ENCODE data around the gene KIAA0930.

DNA sequence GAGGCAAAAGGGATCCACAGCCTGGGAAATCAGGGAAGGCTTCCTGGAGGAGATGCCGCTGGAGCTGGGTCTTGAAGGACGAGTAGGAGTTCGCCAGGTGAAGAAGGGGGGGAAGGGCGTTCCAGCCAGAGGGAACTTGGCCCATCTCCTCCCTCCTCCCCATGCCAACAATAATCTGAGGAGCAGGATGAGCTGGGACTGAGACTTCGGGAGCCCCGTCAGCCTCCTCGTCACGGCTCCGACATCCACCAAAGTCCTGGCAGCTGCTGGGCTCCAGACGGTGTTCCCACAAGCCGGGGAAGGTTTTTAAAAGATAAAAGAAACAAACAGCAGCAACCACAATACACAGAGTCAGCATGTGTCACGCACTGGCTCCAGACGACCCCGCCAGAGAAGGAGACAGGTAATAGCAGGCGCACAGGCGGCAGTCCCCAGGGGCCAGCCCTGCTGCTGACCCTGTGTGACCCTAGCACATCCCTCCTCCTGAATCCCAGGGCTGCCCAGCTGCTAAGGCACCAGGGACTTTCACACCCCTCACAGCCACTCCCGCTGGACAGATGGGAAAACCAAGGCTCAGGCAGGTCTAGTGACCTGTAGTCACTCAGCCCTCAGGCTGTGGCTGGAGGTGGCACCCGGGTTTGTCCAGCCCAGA, 39.7 kb downstream of the KIAA0930 start:
- TF ChIP-seq, protein P1, sequence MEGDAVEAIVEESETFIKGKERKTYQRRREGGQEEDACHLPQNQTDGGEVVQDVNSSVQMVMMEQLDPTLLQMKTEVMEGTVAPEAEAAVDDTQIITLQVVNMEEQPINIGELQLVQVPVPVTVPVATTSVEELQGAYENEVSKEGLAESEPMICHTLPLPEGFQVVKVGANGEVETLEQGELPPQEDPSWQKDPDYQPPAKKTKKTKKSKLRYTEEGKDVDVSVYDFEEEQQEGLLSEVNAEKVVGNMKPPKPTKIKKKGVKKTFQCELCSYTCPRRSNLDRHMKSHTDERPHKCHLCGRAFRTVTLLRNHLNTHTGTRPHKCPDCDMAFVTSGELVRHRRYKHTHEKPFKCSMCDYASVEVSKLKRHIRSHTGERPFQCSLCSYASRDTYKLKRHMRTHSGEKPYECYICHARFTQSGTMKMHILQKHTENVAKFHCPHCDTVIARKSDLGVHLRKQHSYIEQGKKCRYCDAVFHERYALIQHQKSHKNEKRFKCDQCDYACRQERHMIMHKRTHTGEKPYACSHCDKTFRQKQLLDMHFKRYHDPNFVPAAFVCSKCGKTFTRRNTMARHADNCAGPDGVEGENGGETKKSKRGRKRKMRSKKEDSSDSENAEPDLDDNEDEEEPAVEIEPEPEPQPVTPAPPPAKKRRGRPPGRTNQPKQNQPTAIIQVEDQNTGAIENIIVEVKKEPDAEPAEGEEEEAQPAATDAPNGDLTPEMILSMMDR (IDR thresholded peaks at IDR 0.05; ENCODE audit: poor library complexity, severe bottlenecking): no peak
- no peak for TF ChIP-seq EZH2 (IDR thresholded peaks at IDR 0.05; ENCODE audit: borderline replicate concordance, insufficient read depth, low read length, poor library complexity, severe bottlenecking)
- TF ChIP-seq EP300 (conservative IDR thresholded peaks at IDR 0.05; ENCODE audit: poor library complexity, severe bottlenecking): no peak
- TF ChIP-seq POLR2AphosphoS5 (IDR thresholded peaks at IDR 0.05): no peak
- TF ChIP-seq, protein P2, sequence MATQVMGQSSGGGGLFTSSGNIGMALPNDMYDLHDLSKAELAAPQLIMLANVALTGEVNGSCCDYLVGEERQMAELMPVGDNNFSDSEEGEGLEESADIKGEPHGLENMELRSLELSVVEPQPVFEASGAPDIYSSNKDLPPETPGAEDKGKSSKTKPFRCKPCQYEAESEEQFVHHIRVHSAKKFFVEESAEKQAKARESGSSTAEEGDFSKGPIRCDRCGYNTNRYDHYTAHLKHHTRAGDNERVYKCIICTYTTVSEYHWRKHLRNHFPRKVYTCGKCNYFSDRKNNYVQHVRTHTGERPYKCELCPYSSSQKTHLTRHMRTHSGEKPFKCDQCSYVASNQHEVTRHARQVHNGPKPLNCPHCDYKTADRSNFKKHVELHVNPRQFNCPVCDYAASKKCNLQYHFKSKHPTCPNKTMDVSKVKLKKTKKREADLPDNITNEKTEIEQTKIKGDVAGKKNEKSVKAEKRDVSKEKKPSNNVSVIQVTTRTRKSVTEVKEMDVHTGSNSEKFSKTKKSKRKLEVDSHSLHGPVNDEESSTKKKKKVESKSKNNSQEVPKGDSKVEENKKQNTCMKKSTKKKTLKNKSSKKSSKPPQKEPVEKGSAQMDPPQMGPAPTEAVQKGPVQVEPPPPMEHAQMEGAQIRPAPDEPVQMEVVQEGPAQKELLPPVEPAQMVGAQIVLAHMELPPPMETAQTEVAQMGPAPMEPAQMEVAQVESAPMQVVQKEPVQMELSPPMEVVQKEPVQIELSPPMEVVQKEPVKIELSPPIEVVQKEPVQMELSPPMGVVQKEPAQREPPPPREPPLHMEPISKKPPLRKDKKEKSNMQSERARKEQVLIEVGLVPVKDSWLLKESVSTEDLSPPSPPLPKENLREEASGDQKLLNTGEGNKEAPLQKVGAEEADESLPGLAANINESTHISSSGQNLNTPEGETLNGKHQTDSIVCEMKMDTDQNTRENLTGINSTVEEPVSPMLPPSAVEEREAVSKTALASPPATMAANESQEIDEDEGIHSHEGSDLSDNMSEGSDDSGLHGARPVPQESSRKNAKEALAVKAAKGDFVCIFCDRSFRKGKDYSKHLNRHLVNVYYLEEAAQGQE (IDR thresholded peaks at IDR 0.05; ENCODE audit: borderline replicate concordance): no peak
- TF ChIP-seq SMC3 (conservative IDR thresholded peaks at IDR 0.05; ENCODE audit: poor library complexity): no peak
- TF ChIP-seq MXI1 (conservative IDR thresholded peaks at IDR 0.05; ENCODE audit: poor library complexity, severe bottlenecking): no peak

Measured in neural cell (in vitro differentiated cells).